Hindlimb muscle (tissue), 1 donor: ENCODE measurements around the gene TMA16. TPM values are rescaled to one million over a fixed set of nuclear protein-coding genes. Genes with fewer than 3 reads are reported as not detected.
"Not testable (repeated sequence)": the region's sequence is repeated elsewhere in the genome, so short reads cannot be mapped to it uniquely, and the experiment has no call there.

ENCODE experiments used
- DNase-seq: peaks from one replicate; pipeline ENCODE4 v3.0.0-alpha.2; 2013
- polyA plus RNA-seq: library from polyadenylated mRNA; unstranded; fragments of 120-200 nt; gene quantifications from one replicate; pipeline ENCODE4 v1.2.1, GENCODE V29; 2013; ENCODE audit not compliant: insufficient read length

Gene TMA16
- polyA plus RNA-seq = 21.9 TPM

DNA sequence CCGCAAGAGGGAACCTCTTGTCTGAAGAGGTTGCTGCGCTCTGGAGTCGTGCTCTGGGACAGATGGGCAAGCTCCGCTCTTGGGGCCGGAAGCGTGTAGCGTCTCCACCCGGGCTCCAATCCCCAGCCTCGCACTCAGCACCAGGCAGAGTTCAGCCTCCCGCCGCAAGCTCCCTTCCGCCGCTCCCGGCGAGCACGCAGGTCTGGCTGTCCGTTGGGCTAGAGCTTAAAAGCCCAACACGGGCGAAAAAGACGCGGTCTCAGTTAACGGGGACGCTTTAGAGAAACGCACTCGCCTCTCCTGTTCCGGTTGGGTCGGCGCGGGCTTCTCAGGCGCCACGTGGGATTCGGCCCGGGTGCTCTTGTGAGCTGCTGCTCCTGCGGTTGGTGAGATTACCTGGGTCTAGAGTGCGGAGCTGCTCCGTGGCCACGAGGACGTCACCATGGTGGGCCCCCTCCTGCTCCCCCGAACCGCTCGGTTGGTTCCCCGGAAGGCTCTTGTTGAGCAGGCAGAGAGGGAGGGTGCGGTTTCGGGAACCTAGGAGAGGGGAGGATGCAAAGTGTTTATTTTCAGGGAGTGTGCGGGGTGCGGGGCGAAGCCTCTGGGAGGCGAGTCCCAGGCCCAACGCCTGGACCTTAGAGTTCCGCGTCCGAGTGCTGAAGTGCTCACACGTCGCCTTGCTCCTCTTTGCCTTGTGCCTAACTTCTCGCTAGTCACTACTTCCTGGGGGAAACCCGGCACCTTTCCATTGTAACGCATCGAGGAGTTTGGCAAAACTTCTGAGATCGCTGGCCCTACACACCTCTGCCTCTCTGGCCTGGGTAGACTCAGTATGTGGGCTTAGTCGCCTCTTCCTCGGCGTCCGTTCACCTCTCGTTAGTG is at the start of gene TMA16:
Gene TMA16, plus strand, starts transcription at position 331 of the 882 bp plus-strand sequence. Its CDS starts 112 bp downstream, at position 443.
- DNase-seq = peak; percentile 90

DNA sequence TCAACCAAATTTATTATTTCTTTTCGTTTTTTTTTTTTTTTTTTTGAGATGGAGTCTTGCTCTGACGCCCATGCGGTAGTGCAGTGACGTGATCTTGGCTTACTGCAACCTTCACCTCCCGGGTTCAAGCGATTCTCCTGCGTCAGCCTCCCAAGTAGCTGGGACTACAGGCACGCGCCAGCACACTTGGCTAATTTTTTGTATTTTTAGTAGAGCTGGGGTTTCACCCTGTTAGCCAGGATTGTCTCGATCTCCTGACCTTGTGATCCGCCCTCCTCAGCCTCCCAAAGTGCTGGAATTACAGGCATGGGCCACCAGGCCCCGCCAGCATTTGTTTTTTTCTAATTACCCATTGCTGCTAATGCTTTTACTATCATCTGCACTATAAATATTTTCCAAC is 47.5 kb upstream of the TMA16 start:
- DNase-seq = not testable (repeated sequence)

DNA sequence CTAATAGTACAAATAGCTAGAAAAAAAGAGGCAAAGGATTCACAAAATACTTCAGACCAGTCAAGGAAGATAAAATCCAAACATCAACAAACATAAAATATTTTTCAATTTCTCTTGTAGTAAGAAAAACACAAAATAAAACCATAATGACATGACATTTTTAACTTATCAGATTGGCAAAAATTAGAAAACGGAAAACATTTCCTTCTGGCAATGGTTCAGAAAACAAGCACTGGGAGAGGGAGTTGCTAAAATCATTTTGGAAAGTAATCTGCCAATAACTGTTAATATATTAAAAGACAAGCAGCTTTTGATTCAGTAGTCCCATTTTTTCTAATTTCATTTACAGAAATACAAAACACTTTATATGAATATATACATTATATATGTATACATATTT is 47.0 kb upstream of the TMA16 start:
- DNase-seq = no peak

DNA sequence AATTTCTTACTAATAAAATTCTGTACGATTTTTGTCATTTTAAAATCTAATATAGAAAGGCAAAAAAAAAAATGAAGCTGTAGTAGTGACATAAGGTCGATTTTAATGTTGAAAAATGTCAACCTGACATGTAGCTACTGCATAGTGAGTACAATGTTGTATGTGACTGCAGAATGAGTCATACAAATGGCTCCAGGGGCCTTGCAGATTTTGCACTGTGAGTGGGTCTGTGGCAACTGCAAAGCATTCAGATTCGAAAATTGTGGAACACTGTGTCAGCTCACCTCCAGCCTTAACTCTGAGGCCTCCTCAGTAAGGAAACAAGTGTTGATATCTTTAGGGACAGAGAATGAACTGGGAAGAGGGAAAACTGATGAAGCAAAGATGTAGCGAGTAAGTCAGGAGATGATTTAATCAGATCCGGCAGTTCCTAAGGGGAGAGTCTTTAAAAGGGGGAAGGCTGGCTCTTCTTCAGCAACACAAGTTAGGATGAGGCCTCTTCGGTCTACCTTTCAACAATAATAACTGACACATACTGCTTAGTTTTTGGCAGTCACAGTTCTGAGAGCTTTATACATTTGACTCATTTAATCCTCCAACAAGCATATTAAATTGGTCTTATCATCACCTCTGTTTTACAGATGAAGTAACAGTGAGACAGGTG is 45.8 kb upstream of the TMA16 start:
- no peak for DNase-seq

DNA sequence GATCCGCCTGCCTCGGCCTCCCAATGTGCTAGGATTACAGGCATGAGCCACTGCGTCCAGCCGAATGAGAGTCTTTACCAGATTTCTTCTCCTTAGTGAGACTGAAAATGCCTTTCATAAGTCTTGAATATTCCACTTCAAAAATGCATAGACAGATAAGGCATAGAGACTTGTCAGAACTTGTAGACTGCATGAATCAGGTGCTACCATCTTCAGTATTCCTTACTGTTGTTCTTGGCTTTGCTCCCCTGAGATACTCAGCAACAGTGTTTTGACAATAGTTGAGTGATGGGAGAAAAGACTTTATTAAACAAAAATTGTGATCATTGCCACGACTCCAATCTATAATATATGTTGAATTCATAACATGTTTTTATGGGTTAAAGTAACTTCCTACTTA is 31.9 kb upstream of the TMA16 start:
- DNase-seq = no peak

DNA sequence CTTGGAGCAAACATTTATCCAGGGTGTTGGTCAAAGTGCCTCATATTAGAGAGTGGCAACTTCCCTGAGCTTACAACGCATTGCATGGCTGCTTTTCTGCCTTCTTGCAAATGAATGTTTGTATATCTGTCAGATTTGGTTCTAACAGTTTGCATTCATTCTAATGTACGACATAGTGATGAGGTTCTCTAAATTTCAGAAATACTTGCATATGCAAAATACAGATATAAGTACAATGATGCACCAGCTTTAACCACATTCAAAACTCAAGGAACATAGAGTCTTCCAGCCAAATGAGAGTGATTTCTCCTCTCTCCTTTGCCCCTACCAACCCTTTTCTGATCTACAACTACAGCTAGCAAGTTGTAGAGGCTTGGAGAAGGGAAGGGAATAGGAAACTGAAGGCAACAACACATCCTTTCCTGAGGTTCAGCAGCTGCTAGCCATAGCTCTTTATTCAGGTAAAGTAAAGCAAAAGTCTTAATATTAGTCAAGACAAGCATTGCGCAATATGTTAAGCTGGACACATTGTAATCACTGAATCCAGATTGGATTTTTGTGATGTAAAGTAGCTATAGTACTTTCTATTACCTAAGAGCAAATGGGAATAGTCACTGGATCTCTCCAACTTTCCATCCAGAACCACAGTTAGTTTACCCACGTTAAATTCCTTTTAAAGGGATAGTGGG is 27.3 kb upstream of the TMA16 start:
- DNase-seq = no peak

DNA sequence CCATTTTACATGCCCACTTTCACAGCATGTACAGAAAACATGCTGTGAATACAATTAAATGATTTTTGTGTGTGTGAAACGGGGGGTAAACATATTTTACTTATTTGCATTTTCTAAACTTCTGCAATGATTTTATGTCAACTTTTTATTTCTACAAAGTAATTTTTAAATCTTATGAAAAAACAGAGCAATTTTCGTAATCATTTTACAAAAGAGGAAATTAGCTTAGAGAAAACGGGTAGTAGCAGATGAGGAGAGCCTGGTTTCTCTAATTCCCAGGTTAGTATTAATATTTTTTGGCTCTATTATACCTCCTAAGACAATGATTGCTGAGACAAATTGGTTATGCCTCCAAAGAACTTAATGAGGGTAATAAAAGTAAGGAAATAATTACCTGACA is 24.1 kb upstream of the TMA16 start:
- DNase-seq = no peak

DNA sequence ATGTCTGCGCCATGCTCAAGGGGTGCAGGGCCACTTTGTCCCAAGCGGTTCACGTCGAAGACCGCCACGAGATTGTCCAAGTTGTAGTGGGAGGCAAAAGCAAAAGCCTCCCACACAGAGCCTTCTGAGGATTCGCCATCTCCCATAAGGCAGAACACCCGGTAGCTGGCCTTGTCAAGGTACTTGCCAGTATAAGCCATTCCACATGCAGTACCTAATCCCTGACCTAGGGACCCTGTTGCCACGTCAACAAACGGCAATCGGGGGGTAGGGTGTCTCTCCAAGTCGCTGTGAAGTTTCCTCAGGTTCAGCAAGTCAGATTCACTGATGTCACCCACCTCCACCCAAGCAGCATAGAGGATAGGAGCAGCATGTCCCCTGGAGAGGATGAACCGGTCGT is 21.4 kb upstream of the TMA16 start:
- no peak for DNase-seq

DNA sequence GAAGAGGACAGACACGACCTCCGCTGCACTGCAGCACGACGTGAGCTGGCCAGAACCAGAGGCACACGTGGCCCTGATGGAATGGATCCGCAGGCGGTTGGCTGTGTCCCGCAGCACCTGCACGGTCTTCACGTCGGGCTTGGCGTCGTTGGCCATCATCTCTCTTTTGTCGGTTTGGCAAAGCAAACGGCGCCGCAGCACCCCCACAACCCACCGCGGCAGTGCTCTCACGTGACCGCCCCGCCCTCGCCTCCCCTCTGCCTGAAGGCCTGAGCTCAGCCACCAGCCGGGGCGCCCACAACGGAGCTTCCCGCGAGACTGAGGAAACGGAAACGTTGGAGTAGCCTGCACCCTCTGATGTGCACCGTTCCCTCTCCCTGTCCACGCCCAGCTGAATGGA is 20.9 kb upstream of the TMA16 start, which contains the start of gene TKTL2:
Gene TKTL2, minus strand, starts transcription at position 179 of the 400 bp plus-strand sequence. Its CDS starts 20 bp downstream, at position 159.
- no peak for DNase-seq

DNA sequence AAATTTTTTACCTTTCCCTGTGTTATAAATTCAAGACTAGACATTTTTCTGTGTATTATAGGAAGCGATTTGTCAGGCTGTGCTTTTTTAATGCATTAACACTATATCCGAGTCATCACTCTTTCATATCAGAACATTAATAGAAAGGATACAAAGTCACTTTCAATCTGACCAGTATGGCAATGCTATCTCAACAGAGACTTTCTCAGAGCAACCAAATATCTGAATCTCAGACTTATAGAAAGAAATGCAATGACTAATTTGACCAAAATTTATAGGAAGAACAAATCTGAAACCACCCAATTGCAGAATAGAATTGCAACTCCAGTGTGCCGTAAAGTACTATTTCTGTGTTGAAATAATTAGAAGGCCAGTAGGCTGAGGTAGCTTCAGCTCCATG is 20.5 kb upstream of the TMA16 start:
- DNase-seq = no peak

DNA sequence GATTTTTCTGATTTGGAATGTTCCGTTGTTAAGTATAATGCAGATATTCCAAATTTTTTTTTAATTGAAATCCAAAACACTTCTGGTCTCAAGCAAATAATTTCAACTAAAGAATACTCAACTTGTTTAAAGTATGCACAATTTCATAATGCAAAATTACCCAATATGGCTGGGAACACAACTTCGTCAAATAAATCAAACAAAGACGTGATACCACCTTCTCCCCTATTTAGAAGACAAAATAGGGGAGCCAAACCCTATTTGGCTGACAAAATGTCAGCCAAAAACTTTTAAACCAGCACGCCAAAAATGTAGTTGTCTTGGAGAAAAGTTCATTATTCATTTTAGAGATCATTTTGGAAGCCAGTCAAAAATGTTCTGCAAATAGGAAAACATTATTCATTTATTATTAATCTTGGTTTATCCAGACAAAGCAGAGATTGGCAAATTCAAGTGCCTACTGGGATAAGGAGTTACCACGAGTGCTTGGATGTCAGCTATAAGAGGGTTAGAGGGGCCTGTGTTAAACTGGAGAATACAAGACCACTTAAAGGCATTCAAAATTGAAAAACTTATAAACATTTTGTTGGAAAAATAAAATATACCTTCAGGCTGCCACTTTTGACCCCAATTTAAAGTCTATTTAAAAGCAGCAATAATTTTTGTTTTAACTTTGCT is 17.6 kb upstream of the TMA16 start:
- no peak for DNase-seq

DNA sequence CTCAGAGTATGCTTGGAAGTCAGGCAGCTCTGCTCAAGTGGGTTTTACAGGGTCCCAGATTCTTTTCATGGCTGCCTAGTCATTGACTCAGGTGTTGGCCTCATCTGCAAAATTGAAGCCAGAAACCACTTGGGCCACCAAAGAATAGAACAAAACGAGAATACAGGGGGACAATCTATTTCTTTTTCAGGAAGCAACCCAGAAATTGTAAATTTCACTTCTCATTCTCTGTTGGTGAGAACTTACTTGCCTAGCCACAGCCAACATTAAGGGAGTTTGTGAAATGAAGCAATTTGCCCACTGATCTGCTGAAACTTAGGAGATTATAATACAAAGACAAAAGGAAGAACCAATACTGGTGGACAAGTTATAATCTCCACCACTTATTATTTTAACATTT is 12.3 kb upstream of the TMA16 start:
- DNase-seq = no peak

DNA sequence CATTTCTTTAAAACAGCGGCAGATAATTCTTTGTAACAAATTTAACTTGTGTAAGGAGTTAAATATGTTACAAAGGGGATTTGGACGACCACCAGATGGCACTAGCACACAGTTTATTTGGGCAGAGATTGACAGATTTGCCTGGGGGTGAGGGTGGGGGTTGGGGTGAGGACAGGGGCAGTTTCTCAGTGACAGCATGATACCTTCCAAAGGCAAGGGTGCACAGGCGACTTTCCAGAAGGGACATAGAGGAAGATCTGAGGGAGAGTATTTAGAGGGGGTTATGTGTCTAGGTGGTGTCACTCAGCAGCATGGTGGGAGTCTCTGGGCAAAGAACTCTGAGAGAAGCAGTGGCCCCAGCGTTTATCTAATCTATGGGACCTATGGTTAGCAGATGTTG is 9.6 kb upstream of the TMA16 start:
- peak; percentile 40 for DNase-seq

DNA sequence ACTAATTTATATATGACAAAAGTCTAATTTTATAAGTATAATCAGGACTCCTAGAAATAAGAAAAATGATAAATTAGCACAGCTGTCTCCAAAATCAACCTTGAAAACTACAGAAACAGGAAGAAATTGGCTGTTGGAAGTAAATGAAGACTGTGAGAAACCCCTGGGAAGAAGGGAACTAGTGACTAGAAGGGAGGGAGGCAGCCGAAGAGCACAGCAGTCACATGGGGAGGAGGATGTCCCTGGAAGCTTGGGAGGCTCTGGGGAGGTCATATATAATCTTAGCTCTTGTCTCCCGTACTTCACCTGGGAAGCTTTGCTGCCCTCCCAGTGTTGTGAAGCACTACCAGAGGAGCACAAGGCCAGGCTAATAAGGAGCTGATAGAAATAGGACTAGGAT is 8.9 kb upstream of the TMA16 start:
- no peak for DNase-seq

DNA sequence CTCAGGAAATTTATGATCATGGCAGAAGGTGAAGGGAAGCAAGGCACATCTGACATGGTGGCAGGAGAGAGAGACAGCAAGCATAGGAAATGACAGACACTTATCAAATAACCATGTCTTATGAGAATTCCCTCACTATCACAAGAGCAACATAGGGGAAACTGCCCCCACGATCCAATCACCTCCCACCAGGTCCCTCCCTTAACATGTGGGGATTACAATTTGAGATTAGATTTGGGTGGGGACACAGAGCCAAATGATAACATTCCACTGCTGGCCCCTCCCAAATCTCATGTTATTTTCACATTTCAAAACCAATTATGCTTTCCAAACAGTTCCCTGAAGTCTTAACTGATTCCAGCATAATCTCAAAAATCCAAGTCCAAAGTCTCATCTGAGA is 8.2 kb upstream of the TMA16 start:
- DNase-seq = no peak

DNA sequence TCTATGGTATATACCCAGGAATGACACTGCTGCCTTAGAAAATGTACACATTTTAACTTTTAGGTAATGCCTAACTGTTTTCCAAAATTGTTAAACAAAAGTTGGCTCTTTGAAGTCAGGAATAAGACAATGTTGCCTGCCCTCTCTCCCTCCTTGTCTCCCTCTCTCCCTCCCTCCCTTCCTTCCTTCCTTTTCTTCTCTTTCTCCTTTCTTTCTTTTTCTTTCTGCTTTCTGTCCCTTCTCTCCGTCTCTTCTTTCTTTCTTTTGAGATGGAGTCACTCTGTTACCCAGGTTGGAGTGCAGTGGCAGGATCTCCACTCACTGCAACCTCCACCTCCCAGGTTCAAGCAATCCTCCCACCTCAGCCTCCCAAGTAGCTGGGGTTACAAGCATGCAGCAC is 4.6 kb upstream of the TMA16 start:
- DNase-seq = no peak

DNA sequence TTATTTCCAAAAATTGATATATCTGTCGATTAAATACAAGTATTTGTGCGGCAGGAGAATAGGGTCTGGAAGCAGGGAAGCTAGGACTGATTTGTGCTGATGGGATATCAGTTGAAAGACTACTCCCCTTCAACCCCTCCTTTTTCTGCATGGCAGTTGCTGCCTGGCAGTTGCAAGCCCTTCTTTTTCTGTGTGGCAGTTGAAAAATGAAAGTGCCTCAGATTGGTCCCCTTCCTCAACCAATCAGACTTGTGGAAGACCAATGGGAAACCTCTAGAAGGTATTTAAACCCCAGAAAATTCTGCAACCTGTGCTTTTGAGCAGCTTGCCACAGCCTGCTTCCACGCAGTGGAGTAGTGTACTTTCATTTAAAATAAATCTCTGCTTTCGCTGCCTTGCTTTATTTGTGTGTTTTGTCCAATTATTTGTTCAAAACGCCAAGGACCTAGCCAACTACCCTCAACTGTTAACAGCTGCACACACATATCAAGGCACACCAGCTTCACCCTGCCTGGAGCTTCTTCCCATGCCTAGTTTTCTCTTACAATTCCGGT is 1.5 kb upstream of the TMA16 start:
- no peak for DNase-seq

DNA sequence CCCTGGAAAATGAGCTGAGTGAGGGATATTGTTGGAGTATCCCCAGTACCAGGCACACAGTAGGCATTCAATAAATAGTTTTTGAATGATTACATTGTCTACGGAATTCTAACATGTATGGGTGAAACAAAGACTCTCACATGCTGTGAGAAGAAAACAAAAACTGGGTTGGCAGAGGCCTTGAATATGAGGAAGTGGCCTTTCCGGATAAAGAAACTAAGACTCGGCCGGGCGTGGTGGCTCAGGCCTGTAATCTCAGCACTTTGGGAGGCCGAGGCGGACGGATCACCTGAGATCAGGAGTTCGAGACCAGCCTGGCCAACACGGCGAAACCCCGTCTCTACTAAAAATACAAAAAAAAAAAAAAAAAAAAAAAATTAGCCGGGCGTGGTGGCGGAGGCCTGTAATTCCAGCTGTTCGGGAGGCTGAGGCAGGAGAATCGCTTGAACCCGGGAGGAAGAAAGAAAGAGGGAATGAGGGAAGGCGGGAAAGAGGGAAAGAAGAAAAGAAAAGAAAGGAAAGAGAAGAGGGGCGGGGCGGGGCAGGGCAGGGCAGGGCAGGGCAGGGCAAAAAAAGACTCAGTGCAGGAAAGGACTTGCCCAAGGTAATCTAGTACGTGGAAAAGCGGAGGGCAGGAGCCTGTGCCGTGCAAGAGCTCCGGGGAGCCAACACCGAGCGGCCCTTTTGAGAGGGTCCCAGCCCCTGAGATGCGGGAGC is 689 bp upstream of the TMA16 start:
- no peak for DNase-seq

DNA sequence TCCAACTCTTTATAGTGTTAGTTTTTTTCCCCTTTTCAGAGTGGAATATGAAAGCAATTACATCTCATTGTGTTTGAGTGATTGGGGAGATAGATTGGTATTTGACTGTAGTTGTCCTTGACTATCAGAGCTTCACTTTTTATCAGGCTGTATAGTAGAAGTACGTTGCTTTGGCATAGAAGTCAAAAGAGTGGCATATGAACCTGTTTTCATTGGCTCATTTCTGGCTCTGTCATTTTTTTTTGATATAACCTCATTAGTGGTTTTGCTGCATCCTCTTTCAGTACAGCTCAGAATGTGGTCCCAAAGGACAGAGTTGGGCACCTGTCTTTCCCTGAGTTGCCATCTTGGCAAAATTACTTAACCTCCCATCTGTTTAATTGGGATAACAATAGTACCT is 1.4 kb downstream of the TMA16 start:
- no peak for DNase-seq

DNA sequence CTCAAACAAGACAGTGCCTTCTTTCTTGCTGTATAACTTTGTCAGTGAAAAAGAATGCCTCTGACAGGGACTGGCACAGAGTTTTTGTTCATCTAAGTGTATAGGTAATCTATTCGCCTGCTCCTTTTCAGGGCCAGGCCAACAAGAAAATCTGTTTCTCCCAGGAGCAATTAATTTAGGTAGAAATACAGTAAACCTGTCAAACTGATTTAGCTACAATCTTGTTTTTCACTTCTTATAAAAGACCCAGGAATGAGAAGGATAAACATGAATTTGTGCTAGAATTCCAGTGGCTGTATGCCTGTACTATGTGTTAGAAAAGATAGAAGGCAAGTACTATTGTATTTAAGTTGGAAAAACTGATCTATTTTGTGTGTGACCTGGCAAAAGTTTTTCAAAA is 6.1 kb downstream of the TMA16 start:
- DNase-seq = no peak

DNA sequence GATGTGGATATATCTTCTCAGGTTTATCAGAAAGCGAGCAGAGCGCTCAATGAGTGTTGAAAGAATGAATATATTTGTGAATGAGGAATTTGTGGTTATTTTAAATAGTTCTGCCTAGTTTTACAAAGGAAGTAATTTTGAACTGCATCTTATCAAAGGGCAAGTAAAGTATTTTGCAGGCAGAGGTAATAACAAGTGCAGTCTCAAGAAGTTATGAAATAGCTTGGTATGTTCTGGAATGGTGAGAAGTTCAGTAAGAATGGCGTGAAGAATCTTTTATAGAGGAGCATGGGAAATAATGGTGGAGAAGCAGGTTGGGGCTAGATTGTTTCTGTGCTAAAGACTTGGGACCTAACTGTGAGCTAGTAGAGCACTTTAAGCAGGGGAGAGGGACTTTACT is 10.9 kb downstream of the TMA16 start:
- DNase-seq = no peak

DNA sequence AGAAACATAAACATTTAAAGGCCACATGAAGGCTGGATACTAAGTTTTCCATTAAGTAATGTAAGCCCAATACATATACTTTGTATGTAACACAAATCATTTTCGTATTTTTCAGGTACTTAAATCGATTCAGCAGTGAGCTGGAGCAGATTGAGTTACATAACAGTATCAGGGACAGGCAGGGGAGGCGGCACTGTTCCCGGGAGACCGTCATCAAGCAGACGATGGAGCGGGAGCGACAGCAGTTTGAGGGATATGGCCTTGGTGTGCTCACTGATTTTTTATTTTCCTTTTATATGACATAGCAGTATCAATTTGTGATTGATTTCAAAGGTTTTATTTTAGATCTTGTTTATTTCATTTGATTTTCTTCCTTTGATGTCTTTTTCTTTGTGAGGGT is 20.7 kb downstream of the TMA16 start:
- DNase-seq = no peak
